Urinary bladder (tissue), 2 donors: Measurements from ENCODE around the gene FAM184A. TPM values are rescaled to one million over a fixed set of nuclear protein-coding genes. Genes with fewer than 3 reads are reported as not detected.

Experiments used
- polyA plus RNA-seq: library from polyadenylated mRNA; stranded (reverse); fragments of 200-250 nt; gene quantifications from one replicate; pipeline ENCODE4 v1.2.3, GENCODE V29; 2013
- small RNA-seq: library from RNA; depleted of rRNA; stranded (forward); fragments of <200 nt; gene quantifications from one replicate; pipeline ENCODE3, GENCODE V24; 2014
- total RNA-seq: library from RNA; depleted of rRNA; stranded (reverse); fragments of >200 nt; gene quantifications from one replicate; pipeline ENCODE4 v1.2.3, GENCODE V29; 2014
- donor health status: healthy.

FAM184A gene
- total and polyA plus RNA-seq, 2 donors = 2.3 to 12.1 TPM

Small RNAs within 50 kb of the gene (small RNA-seq; reads per million reads assigned to genes)
- 0.15 reads per million for gene MIR548B
- gene RF00019 = not detected

Other genes with a start within 250 kb of the FAM184A start
- gene ASF1A, start 184.5 kb downstream of the FAM184A start, total RNA-seq = 36.3 TPM
- gene ASF1A, start 184.5 kb downstream of the FAM184A start, polyA plus RNA-seq = 16.4 TPM
- 26.3 TPM for gene MCM9, start 143.5 kb downstream of the FAM184A start, total RNA-seq
- 7.5 TPM for gene MCM9, start 143.5 kb downstream of the FAM184A start, polyA plus RNA-seq